ENCODE measurements around the gene VCAN. TPM values are rescaled to one million over a fixed set of nuclear protein-coding genes. Genes with fewer than 3 reads are reported as not detected.

The VCAN gene
- total RNA-seq, 1 donor, result 543 TPM

DNA sequence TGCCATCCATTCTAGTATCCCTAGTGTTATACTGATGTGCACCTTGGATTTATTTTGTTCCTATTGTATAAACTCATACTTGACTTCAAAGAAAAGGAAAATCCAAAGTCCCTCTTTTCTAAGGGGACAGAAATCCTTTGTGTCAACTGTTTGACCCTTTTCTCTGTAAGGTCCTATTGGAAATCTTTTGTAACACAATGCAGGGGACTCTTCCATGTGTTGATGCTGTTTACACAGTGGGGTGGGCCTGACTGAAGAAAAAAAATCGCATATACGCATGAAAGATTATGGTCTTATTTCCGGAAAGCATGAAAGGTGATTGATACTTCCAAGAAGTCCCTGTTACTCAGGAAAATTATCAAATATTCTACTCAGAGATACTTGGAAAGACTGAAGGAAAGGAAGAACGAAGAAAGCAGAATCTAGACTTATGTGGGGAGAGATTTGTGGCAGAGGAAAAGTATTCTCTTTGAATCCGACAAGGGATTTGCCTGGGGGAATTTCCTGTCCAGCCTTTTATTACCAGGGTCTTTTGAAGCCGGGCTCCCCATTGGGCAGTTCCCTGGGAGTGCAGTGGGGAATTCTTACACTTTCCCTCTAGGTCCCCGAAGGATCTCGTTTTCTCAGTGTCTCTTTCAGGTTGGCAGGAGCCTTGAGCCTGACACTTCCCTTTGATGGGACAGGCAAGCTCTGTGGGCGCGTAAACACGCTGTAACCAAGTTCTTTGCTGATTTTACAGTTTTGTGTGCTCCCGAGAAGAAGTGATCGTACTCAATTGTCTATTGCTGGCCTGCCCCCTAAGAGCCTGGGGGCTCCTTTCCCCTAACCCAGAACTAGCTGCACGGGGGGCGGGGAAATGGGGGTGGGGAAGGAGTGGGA is 779 bp upstream of the VCAN start:
- Histone ChIP-seq H3K79me2 (ENCODE audit: insufficient read depth, low read length) (peaks cover 13% of the 10 kb centered on the region), H3K36me3 (ENCODE audit: insufficient read depth, low read length) (no peaks in the 10 kb centered on the region), H3K27me3 (ENCODE audit: insufficient read depth, low read length) (peaks cover 43% of the 10 kb centered on the region), H3K4me3 (ENCODE audit: insufficient read depth, low read length) (peak overlapping the region; percentile 89), H3K4me2 (ENCODE audit: insufficient read depth, low read length) (peak overlapping the region; percentile 92), H3K4me1 (ENCODE audit: insufficient read depth, low read length) (peaks cover 12% of the 10 kb centered on the region), H3K9me3 (ENCODE audit: low read depth, low read length) (no peaks in the 10 kb centered on the region), H2AFZ (ENCODE audit: low read length) (peak overlapping the region; percentile 79), H4K20me1 (ENCODE audit: insufficient read depth, low read length) (no peaks in the 10 kb centered on the region), H3K27ac (ENCODE audit: low read depth, low read length) (no peak overlapping the region)
- DNase-seq (ENCODE audit: insufficient read length, low spot score, missing footprints), result peak; percentile 68
- TF ChIP-seq, protein P1, sequence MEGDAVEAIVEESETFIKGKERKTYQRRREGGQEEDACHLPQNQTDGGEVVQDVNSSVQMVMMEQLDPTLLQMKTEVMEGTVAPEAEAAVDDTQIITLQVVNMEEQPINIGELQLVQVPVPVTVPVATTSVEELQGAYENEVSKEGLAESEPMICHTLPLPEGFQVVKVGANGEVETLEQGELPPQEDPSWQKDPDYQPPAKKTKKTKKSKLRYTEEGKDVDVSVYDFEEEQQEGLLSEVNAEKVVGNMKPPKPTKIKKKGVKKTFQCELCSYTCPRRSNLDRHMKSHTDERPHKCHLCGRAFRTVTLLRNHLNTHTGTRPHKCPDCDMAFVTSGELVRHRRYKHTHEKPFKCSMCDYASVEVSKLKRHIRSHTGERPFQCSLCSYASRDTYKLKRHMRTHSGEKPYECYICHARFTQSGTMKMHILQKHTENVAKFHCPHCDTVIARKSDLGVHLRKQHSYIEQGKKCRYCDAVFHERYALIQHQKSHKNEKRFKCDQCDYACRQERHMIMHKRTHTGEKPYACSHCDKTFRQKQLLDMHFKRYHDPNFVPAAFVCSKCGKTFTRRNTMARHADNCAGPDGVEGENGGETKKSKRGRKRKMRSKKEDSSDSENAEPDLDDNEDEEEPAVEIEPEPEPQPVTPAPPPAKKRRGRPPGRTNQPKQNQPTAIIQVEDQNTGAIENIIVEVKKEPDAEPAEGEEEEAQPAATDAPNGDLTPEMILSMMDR (IDR thresholded peaks at IDR 0.05; ENCODE audit: extremely low read depth, low read depth, low read length), result no peak

- Histone ChIP-seq H2AFZ (ENCODE audit: low read length) (peak overlapping the region; percentile 79), H3K9me3 (ENCODE audit: low read depth, low read length) (no peaks in the 10 kb centered on the region), H3K79me2 (ENCODE audit: insufficient read depth, low read length) (peaks cover 24% of the 10 kb centered on the region), H3K27me3 (ENCODE audit: insufficient read depth, low read length) (peaks cover 36% of the 10 kb centered on the region), H3K36me3 (ENCODE audit: insufficient read depth, low read length) (peaks cover 5% of the 10 kb centered on the region), H3K4me1 (ENCODE audit: insufficient read depth, low read length) (peaks cover 22% of the 10 kb centered on the region), H4K20me1 (ENCODE audit: insufficient read depth, low read length) (no peaks in the 10 kb centered on the region), H3K4me2 (ENCODE audit: insufficient read depth, low read length) (peak overlapping the region; percentile 92), H3K27ac (ENCODE audit: low read depth, low read length) (peak overlapping the region; percentile 98), H3K4me3 (ENCODE audit: insufficient read depth, low read length) (peak overlapping the region; percentile 89)
- TF ChIP-seq, protein P1 (IDR thresholded peaks at IDR 0.05; ENCODE audit: extremely low read depth, low read depth, low read length), result no peak
- DNase-seq (ENCODE audit: insufficient read length, low spot score, missing footprints), result no peak
These were observed 616 bp downstream of the VCAN start for GRCh38 chr5:83472213-83472507.

DNA sequence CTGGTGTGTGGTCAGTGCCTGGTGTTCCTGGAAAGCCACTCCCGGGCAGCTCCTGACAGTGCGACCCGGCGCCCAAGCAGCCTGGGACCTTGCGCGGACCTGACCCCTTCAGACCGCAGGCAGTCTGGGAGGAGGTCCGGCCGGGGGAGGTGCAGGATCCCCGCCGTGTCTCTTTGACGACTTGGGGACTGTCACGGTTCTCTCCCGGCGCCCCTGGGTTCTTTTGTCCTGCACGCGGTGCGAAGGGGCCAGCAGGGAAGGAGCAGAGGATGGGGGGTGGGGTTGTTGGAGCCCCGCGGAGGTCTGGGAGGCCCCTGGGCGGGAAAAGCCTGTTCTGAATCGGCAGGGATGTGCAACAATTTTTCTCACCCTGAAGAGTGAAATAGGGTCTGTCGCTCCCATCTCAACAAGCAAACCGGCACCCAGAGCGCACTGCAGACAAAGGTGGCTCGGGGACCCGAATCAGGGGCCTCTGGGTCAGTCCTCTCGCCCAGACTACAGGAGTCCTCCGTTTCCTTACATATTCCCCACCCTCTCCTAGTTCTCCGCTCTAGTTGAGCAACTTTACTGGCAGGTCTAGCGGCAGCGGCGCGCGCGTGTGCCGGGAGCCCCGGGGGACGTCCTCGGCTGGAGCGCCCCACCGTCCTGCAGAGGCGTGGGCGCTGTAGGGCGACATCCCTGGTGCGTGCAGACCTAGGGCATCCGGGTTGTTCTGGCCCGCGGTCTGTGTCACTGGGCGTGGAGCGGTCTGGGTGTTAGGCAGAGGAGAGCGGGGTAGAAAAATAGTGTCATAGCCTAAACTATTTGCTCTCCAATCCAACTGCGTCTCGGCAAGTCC is 1.2 kb downstream of the VCAN start:
- no peaks in the 10 kb centered on the region for H3K9me3 ChIP-seq (ENCODE audit: low read depth, low read length)
- no peaks in the 10 kb centered on the region for H4K20me1 ChIP-seq (ENCODE audit: insufficient read depth, low read length)
- peaks cover 22% of the 10 kb centered on the region for H3K4me1 ChIP-seq (ENCODE audit: insufficient read depth, low read length)
- H3K4me3 ChIP-seq (ENCODE audit: insufficient read depth, low read length), result peak overlapping the region; percentile 89
- H2AFZ ChIP-seq (ENCODE audit: low read length), result peak overlapping the region; percentile 77
- H3K79me2 ChIP-seq (ENCODE audit: insufficient read depth, low read length), result peaks cover 28% of the 10 kb centered on the region
- TF ChIP-seq, protein P1 (IDR thresholded peaks at IDR 0.05; ENCODE audit: extremely low read depth, low read depth, low read length), result no peak
- peaks cover 31% of the 10 kb centered on the region for H3K27me3 ChIP-seq (ENCODE audit: insufficient read depth, low read length)
- peaks cover 5% of the 10 kb centered on the region for H3K36me3 ChIP-seq (ENCODE audit: insufficient read depth, low read length)
- H3K27ac ChIP-seq (ENCODE audit: low read depth, low read length), result peak overlapping the region; percentile 98
- peak overlapping the region; percentile 92 for H3K4me2 ChIP-seq (ENCODE audit: insufficient read depth, low read length)
- peak; percentile 91 for DNase-seq (ENCODE audit: insufficient read length, low spot score, missing footprints)

All from osteoblast (primary cell).